GM18873 (cell line): ENCODE results near the gene CXCR2.
A peak's percentile ranks its signal among the peaks of the same experiment; 100 is the strongest.
"Not testable (repeated sequence)": the region's sequence is repeated elsewhere in the genome, so short reads cannot be mapped to it uniquely, and the experiment has no call there.

Source experiments
- ATAC-seq: cut with Tn5 transposase; IDR thresholded peaks from one replicate; pipeline ENCODE4 v1.9.1; 2021; ENCODE audit warnings: mild to moderate bottlenecking, moderate library complexity, moderate number of reproducible peaks; ENCODE audit not compliant: unreplicated experiment, low FRiP score

The CXCR2 gene

DNA sequence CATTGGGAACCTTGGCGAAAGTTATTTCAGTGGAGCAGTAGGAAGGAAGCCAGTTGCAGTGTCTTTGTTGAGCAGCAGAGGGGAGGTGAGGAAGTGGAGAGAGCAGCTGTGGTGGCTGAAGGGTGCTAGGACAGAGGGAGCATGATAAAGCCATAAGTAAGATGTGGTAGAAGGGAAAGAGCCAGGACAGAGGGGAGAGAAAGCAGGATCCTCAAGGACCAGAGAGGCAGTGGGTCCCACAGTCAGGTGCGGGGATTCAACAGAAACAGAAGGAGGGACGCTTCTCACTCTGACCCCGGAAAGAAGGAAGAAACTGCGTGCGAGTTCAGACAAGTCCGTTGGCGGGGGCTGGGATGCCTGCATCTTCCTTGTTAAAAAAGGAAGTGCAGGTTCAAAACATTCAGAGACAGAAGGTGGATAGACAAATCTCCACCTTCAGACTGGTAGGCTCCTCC is at the start of gene CXCR2:
TSS of gene CXCR2 (plus strand) at position 403 of the 455 bp plus-strand sequence. CDS start 8,774 bp downstream, outside the sequence.
- ATAC-seq, result no peak

DNA sequence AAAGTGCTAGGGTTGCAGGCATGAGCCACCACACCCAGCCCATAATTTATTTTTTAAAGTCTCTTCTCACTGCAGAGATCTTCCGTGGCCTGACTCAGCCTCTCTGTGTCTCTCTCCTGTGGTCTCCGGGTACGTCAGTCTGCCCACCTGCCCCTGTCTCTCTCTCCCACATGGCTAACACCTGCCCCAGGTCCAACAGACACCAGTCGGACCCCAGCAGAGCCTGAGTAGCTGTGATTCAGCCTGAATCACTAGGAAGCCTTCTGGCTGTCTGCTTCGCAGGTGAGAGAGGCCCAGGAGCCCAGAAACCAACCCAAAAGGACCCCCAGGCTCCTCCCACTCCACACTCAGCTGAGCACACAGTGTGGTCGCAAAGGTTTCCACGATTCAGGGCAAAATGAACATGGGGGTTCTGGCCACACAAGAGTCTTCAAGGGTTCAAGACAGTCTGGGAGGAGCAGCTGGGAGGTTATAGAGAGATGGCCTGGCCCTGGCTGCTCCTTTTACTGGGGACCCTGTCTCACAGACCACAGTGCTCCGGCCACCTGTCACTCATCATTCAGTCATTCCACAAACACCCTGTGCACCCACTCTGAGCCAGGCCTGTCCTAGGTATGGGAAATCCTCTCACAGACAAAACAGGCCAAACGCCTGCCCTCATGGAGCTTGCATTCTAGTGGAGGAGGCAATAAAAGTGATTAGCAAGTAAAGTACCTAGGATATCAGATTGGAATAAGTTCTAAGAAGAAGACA is 48.2 kb upstream of the CXCR2 start:
- no peak for ATAC-seq

DNA sequence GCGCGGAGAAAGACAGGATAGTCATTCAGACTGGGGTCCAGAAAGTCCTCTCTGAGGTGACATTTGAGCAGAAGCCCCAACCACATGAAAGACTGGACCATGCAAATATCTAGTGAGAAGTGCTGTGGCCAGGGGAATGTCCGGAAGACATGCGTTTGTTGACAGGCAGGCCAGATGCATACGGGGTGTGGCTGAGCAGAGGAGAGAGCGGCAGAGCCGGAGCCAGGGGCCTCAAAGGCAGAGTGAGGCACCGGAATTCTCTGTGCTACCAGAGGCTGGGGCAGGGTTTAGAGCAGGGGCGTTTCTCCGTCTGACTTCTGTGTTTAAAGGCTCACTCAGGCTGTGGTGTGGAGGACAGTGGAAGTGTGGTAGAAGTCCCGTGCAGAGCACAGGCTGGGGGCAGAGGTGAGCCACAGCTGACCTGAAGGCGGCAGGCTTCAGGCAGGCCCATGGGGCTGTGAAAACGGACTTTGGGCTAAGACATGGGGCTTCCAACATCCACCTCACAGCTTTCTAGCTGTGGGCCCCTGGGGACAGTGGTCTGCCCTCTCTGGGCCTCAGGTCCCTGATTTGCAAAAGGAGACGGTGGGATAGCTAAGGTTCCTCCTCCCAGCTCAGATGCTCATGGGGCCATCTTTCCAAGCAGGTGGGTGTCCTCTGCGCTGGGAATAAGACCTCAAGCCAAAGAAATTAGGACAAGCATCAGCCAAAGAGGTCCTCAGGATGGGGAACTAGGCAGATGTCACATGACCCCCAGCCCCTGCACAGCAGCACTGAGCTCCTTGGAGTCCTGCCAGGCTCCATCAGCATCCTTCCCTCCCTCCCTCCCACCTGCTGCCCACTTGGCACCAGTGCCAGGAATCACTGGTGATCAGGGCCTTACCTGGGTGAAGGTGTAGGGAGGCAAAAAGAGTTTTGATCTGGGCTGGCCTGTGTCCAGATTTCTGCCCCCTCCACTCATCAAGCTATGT is 45.6 kb upstream of the CXCR2 start:
- no peak for ATAC-seq

DNA sequence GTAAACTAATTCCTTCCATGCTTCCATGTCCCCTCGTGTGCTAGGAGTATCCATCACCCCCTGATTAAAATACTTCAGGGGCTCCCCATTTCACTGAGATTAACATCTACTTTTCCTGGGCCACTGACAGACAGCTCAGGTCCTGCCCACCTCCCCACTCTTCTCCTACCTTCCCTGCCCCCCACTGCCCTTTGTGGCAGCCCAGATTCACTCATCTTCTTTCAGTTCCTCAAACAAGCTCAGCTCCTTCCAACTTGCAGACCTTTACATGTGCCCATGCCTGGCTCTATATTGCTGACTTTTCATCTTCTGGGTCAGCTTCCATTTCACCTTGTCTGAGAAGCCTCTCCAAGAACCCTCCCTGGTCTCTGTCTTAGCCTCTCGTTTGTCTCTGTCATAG is 44.8 kb upstream of the CXCR2 start:
- ATAC-seq, result peak; percentile 92

DNA sequence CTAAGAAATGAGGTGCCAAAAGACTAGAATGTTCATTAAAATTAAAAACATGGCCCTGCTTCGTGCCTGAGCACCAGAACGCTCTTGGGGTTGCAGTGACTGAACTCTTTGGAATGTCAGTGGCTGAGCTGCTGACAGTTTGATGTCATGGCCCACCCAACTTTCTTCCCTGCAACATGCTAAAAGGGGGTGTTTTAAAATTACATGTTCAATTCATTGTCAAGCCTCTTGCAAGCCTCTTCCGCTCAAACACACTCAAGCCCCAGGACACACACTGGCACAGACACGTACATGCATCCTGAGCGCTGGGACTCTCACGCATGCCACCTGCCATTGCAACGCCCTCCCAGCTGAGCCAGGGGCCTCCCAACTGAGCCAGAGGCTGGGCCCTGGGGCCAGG is 44.1 kb upstream of the CXCR2 start:
- no peak for ATAC-seq

DNA sequence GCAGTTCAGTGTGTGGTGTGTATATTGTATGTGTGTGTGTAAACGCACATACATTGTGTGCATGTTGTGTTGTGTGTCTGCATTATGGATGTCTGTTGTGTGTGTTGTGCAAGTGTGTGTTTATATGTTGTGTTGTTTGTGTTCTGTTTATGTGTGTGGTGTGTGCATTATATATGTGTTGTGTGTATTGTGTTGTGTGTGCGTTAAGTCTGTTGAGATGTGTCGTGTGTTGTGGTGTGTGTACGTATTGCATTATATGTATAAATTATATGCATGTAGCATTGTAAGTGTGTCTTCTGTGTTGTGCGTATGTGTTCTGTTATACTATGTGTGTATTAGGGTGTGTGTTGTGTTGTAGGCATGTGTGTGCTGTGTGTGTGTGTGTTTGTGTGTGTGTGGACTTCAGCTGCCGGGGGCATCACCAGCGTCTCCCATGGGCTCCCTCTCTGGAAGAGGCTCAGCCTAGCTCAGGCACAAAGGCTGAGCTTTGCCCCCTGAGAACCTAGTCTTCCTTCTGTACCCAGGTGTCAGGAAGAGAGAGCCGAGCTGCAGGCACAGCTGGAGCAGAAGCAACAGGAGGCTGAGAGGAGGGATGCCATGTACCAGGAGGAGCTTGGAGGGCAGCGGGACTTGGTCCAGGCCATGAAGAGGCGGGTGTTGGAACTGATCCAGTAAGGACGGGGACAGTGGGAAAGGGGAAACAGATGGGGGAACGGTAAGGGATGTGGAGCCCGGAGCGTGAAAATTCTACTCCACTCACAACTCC is 43.1 kb upstream of the CXCR2 start:
- ATAC-seq, result no peak

DNA sequence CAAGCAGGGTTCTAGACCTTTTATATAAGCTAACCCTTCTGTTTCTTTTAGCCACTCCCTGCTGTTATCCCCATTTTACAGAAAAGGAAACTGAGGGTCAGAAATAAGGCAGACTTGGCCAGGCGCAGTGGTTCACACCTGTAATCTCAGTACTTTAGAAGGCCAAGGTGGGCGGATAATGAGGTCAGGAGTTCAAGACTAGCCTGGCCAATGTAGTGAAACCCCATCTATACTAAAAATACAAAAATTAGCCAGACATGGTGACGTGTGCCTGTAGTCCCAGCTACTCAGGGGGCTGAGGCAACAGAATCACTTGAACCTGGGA is 42.5 kb upstream of the CXCR2 start:
- no peak for ATAC-seq

DNA sequence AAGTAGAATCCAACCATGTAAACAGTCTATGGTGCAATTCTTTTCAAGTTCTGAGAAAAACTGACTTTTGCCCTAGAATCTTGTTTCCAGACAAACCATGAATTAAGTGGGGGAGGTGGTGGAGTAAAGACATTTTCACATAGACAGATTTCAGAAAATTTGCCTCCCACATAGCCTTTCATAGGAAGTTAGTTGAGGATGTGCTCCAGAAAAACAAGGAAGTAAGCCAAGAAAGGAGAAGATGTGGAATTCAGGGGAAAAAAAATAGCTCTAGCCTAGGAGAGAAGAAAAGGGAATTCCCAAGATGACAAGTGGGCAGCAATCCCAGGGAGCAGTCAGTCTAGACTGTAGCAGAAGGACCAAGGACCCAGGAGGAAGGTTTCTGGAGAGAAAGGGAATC is 39.4 kb upstream of the CXCR2 start:
- no peak for ATAC-seq

DNA sequence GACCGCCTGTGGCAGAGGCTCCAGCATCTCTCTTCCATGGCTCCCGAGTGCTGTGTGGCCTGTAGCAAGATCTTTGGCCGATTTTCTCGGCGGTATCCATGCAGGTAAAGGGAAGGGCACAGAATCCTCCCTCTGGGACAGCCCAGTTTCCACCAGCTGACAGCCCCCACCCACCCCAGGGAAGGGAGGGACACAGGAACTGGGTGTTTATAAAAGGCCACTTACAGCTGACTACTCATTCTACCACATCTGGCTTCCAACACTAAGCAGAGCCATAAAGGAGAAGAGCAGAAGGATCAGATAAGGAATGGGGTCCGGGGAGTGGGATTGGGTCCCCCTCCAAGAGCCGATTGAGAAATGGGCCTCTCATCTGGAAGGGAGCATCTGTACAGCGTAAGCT is 36.6 kb upstream of the CXCR2 start:
- ATAC-seq, result no peak

DNA sequence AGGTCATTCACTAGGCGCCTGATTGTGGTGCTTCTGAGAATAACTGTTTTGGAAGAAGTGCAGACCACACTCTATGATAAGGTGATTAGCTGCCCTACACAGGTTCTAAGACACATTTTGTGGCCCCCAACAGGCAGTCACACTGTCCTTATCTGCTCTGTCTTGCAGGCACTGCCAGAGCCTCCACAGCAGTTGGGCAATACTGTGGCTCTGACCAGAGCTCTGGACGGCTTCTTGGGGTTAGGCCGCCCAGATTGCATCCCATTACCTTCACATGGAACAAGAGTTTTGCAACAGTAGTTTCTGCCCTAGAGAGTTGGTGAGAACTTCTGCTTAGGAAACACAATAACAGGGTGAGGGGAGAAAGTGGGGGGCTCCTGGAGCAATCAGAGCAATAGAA is 34.1 kb upstream of the CXCR2 start:
- no peak for ATAC-seq

DNA sequence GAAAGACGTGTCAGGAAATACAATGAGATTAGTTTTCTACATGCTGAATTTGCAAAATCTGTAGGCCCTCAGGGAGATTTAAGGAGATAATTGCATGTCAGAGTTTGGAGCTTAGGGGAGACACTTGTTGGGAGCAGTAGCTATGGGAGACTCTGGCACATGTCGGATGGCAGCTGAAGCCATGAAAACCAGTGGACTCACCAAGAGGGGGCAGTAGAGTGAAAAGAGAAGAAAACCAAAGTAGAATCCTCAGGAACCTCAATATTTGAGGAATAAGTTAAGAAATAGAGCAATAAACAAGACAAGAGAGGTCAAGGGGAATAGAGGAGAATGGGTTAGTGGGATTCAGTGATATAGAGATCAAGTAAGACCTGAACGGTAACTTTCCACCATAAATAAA is 31.9 kb upstream of the CXCR2 start:
- no peak for ATAC-seq

DNA sequence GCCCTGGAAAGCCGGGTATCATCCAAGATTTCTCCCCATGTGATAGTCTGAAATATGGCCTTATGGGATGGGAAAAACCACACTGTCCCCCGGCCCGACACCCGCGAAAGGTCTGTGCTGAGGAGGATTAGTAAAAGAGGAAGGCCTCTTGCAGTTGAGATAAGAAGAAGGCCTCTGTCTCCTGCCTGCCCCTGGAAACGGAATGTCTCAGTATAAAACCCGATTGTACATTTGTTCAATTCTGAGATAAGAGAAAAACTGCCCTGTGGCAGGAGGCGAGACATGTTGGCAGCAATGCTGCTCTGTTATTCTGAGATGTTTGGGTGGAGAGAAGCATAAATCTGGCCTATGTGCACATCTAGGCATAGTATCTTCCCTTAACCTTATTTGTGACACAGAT is 30.0 kb upstream of the CXCR2 start:
- no peak for ATAC-seq

DNA sequence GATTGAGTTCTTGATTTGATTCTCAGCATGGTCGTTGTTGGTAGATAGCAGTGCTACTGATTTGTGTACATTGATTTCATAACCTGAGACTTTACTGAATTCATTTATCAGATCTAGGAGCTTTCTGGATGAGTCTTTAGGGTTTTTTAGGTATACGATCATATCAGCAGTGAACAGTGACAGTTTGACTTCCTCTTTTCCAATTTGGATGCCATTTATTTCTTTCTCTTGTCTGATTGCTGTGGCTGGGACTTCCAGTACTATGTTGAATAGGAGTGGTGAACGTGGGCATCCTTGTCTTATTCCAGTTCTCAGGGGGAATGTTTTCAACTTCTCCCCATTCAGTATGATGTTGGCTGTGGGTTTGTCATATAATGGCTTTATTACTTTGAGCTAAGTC is 27.9 kb upstream of the CXCR2 start:
- ATAC-seq, result no peak

DNA sequence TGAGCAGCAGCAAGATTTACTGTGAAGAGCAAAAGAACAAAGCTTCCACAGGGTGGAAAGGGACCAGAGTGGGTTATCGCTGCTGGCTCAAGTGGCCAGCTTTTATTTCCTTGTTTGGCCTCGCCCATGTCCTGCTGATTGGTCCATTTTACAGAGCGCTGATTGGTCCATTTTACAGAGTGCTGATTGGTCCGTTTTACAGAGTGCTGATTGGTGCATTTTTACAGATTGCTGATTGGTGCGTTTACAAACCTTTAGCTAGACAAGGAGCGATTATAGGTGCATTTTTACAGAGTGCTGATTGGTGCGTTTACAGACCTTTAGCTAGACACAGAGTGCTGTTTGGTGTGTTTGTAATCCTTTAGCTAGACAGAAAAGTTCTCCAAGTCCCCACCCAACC is 17.0 kb upstream of the CXCR2 start:
- not testable (repeated sequence) for ATAC-seq

DNA sequence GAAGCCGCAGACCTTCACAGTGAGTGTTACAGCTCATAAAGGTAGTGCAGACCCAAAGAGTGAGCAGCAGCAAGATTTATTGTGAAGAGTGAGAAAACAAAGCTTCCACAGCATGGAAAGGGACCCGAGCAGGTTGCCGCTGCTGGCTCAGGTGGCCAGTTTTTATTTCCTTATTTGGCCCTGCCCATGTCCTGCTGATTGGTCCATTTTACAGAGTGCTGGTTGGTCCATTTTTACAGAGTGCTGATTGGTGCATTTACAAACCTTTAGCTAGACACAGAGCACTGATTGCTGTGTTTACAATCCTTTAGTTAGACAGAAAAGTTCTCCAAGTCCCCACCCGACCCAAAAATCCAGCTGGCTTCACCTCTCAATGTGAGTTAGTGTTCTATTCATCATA is 4.0 kb upstream of the CXCR2 start:
- ATAC-seq, result not testable (repeated sequence)

DNA sequence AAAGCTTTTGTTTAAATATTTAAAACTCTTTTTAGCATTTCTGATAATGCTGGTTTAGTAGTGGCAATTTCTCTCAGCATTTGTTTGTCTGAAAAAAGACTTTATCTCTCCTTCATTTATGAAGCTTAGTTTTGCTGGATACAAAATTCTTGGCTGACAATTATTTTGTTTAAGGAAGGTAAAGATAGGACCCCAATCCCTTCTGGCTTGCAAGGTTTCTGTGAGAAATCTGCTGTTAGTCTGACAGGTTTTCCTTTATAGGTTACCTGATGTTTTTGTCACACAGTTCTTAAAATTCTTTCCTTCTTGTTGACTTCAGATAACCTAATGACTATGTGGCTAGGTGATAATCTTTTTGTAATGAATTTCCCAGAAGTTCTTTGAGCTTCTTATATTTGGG is 3.5 kb upstream of the CXCR2 start:
- not testable (repeated sequence) for ATAC-seq

DNA sequence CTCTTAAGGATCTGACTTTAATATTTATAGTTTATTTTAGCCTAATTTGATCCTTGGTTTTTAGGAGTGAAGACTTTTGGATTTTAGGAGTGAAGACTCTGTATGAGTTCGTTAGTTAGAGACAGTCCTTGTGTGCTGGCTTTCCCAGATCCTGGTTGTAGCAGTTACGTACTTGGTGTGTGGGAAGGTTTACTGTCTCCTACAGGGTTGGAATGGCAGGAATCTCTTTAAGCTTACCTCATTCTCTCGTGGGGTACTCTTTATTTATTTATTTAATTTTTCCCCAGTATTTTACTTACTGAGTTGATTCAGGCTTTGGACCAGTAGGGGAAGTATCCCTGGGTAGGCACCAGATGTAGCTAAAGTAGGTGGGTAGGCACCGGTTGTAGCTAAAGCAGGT is 1.8 kb upstream of the CXCR2 start:
- ATAC-seq, result no peak

DNA sequence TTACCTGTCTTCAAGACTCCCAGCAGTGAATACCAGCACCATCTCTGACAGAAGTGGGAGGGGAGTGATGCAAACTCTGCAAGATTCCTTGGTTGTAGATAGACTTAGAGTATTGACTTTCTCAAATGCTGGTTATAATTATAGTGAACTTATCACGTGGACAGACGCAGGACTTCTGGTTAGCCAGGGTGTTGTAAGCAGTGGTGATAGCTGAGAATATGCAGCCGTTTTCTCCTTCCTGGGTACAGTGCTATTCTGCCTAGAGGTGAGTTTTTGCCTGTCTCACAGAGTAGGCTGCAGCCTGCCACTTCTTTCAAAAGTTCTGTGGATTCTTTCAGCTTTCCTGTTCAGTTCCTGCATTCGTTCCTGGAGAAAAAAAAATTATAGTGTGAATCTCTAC is 733 bp upstream of the CXCR2 start:
- ATAC-seq, result no peak

DNA sequence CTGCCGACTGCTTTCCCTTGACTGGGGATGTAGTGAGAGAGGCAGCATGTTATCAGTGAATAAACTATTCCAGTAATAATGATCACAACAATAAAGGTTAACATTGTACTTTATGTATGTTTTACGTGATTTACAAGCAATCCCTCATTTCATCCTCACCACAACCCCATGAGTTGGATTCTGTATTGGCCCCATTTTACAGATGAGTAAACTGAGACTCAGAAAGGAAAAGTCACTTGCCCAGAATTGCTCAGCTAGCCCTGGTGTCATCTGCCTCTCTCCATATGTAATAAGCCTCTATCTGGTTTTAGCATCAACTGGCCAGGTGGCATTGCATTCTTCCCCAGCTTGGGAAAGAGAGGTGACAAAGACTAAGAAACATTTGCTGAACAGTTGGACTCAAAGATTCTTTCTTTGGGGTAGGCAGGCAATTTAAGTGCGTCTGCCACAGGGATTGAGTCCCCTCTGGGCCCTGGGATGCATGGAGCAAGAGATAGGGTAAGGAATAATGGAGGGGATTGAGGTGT is 2.2 kb downstream of the CXCR2 start:
- ATAC-seq, result no peak

DNA sequence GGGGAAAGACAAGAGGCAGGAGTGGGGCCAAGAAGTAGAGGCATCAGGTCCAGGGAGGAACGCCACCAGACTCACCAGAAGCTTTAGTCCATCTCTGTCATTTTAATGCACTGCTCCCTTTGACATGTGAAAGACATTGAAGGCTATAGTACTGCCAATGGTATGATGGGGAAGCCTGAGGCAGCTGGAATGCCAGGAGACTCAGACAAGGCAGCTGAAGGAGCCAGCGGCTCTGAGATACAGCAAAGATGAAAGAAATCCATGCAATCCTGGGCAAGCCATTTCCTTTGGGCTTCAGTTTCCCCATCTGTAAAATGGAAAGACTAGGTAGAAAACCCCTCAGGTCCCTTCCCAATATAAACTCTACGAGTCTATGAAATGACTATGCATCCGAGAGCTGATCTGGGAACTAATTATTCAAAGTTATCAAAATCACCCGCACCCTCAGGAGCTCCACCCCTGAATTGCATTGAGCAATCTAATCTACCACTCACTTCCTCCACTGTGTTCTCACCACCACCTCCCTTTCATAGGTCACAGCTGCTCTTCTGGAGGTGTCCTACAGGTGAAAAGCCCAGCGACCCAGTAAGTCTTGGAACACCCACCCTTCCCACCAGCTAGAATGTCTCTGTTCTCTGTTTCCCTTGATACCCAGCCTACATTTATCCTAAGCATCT is 3.1 kb downstream of the CXCR2 start:
- no peak for ATAC-seq
